Ecto neural progenitor cell (in vitro differentiated cells): ENCODE data around the gene REG1A.

Experiments
- DNase-seq: peaks from one replicate; pipeline ENCODE4 v3.0.0-alpha.2; 2018; ENCODE audit warnings: low spot score

REG1A gene, protein sequence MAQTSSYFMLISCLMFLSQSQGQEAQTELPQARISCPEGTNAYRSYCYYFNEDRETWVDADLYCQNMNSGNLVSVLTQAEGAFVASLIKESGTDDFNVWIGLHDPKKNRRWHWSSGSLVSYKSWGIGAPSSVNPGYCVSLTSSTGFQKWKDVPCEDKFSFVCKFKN

DNA sequence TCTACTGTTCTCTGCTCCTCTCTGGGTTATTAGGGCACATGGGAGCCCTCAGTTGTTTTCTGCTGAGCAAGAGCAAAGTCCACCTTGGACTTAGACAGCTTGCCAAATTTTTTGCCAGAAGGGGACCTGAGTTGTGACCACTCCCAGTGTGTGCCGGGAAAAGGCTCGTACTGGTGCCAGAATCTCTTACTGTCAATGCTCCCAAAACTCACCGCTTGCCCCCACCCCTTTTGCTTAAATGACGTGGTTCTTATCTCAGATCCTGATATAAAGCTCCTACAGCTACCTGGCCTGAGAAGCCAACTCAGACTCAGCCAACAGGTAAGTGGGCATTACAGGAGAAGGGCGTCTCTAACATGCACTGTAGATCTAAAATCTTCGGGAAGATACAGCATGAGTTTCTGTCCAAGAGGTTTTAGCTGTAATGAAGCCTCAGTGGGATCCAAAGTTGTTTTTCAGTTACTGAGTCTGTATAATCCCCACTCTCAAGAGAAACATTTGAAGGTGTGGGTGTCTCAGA lies at the start of gene REG1A:
REG1A (plus strand) TSS at position 295 of the 520 bp plus-strand sequence. CDS start 374 bp downstream, outside the sequence.
- DNase-seq = no peak

DNA sequence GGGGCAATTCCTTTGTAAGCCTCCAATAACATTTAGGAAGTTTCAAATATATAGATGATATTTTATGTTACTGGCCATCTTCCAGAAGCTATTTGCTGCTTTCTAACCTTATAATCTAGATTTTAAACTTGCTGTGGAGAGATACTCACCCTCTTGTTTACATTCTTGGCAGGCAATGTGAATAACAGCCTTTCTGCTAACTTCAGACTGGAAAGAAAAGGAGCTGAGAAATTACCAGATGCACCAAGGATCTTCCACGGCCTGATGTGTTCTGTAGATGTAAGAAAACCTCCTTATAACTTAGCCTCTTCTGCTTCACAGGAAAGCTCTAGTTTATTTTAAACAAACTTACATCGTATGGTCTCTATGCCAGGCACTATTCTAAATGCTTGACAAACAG lies 49.2 kb upstream of the REG1A start:
- DNase-seq = no peak

DNA sequence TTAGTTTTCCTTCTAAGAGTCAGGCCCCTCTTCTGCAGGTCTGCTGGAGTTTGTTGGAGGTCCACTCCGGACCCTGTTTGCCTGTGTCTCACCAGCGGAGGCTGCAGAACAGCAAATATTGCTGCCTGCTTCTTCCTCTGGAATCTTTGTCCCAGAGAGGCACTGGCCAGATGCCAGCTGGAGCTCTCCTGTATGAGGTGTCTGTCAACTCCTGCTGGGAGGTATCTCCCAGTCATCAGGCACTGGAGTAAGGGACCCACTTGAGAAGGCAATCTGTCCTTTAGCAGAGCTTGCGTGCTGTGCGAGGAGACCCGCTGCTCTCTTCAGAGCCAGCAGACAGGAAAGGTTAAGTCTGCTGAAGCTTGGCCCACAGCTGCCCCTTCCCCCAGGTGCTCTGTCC lies 37.3 kb upstream of the REG1A start:
- no peak for DNase-seq

DNA sequence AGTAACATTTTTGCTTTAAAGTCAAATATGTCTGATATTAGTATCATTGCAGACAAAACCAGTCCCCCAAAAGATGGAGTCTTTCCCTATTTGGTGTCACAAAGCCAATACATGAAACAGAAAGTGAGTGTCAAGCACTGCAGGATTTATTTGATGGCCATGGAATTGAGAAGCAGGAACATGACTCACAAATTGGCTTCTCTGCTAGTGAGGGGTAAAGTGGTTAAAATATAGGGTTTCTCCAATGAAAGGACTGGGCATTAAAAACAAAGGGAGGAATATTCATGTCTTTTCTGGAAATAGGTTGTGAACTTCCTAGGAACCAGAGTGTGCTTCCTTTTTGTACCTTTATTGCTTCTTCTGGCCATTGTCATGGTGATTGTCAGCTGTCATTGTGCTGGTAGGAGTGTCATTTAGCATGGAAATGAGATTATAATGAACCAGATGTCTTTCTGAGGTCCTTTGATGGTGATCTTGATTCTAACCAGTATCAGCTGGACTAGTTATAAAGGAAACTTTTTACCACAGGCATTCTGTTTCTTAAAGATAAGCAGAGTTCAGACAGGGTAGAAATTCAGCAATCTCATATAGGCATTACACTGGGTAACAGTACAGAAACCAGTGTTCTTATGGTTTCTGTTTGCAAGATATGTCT lies 36.6 kb upstream of the REG1A start:
- no peak for DNase-seq

GRCh38 chr2:79084495-79085135 lies 35.7 kb upstream of the REG1A start:
- no peak for DNase-seq

DNA sequence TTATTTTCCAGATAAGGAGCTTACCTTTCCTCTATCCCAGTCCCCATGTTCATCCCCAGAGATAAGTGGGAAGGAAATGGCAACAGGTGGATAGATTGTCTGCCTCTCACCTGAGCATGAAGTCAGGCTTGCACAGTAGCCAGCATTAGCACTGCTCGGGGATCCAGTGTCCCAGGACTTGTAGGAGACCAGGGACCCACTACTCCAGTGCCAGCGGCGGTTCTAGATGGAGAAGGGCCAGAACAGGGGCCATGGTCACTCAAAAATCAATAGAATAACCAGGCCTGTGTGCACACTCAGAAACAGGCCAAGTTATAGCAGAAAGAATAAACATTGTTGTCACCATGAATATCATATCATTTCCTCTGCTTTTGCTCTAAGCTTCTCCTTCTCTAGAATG lies 34.9 kb upstream of the REG1A start:
- no peak for DNase-seq

DNA sequence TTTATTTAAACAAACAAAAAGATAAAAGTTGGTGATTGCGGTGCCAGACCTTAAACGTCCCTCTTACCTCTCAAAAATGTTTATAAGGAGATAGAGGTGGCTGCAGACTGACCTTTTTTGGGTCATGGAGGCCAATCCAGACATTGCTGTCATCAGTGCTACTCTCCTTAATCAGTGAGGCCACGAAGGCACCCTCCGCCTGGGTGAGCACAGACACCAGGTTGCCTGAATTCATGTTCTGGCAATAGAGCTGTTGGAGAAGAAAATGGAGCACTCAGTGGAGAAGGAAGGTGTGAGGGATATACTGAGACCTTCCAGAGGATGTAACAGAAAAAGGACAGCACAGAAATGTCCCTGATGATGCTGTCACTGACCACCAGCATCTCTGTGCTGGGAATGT lies 34.0 kb upstream of the REG1A start:
- DNase-seq = no peak

- no peak for DNase-seq
Measured at GRCh38 chr2:79087785-79088364, 32.4 kb upstream of the REG1A start, which contains the start of gene REG1B. REG1B (minus strand) TSS chr2:79087993; CDS start chr2:79087612, 381 bp downstream.

DNA sequence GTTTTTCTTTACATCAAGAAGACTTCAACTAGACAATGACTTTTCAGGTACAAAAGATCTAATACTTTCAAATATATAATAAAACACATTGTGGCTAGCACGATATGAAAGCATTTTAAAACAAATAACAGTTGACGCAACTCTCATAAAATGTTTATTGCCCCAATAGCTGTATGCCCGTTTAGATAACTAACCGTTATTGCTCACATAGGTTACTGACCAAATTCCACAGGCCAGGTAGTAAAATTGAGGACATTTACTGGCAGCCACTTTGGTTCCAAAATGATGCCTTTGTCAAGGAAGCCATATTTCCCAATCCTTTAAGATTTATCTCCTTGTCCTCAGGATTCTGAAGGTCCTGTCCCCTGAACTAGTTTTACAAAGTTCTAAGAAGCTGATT lies 29.6 kb upstream of the REG1A start:
- no peak for DNase-seq

- no peak for DNase-seq
Measured at GRCh38 chr2:79097843-79098242, 22.4 kb upstream of the REG1A start.

GRCh38 chr2:79099140-79099686 lies 21.1 kb upstream of the REG1A start:
- DNase-seq = no peak

- DNase-seq = no peak
Measured at GRCh38 chr2:79100285-79100684, 20.0 kb upstream of the REG1A start.

DNA sequence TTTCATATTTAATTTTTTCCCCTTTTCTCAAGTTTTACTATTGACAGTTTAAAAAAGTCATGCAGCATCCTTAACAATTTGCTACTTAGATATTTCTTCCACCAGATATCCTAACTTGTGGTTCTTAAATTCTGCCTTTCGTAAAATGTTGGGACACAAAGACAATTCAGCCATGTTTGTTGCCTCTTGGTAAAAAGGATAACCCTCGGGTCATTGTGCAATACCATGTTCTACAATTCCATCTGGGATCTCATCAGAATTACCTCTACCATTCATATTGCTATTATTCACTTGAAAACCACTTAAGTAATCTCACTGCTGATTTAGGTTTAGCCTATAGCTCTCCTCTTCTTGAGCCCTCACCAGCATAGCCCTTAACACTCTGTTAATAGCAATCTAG lies 19.3 kb upstream of the REG1A start:
- DNase-seq = no peak

DNA sequence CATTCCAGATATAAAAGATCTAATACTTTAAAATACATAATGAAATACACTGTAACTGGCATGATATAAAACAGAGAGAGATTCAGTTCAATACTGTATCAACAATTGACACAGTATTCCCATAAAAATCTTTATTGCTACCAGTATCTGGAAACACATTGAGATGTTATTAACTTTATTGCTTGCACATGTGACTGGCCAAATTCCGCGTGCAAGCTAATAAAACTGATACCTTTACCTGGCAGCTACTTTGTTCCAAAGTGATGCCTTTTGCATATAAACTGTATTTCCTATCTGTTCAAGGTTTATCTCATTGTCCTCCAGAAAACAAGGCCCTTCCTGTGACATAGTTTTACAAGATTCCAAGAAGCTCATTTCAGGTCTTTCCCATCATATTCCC lies 17.1 kb upstream of the REG1A start:
- DNase-seq = no peak

DNA sequence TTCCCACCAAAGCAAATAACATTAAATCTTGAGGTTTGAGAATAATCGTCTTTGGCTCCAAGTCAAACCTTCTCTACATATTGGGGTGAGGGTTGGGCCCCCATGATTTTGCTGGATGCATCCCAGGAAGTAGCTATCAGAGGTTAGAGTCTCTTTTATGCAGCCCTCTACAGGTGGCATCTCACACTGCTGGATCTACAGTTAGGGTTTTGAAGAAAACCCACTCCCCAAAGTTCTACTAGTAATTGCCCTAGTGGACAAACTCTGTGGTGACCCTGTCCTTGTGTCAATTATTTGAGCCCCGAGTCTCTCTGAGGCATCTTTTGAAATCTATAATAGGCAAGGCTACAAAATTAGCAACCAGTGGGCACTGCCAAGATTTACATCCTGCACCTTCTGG lies 15.0 kb upstream of the REG1A start:
- DNase-seq = no peak

DNA sequence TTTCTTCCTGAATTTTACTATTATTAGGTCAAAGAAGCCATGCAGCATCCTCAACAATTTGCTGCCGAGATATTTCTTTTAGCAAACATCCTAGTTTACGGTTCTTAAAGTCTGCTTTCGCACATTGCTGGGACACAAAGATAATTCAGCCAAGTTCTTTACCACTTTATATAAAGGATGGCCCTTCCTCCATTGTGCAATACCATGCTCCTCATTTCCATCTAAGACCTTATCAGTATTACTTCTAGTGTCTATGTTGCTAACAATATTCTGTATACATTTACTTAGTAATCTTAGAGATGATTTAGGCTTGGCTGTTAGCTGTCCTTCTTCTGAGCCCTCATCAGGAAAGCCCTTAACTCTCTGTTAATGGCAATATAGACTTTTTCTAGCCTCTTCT lies 8.0 kb upstream of the REG1A start:
- DNase-seq = no peak

DNA sequence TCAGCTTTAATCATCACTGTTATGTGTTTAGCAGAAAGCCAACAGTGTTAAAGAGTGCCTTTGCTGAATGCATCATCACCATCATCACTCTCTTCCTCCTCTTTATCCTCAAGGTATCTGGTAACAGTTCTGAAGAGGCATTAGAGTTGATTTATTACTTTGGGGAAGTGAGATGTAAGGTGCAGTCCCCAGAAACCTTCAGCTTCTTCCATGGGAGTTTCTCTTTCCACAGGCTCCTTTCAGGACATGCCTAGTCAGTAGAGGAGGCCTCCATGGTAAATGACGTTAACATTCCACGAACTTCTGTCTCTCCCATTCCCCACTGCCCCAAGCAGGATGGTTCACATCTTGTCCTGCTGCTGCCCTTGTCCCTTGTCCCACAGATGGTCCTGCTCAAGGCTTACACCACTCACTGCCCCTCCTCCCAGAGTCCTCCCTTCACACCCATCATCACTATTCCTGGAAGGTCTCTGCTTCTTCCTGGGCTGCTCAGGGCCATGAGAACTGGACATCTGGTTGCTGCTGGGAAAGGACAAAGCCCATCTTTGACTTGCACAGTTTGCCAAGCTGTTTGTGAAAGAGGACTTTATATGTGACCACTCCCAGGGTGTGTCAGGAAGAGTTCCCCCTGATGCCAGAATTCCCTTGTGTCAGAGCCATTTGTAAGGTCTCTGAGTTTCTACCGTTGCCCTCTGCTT lies 5.3 kb upstream of the REG1A start:
- DNase-seq = no peak

DNA sequence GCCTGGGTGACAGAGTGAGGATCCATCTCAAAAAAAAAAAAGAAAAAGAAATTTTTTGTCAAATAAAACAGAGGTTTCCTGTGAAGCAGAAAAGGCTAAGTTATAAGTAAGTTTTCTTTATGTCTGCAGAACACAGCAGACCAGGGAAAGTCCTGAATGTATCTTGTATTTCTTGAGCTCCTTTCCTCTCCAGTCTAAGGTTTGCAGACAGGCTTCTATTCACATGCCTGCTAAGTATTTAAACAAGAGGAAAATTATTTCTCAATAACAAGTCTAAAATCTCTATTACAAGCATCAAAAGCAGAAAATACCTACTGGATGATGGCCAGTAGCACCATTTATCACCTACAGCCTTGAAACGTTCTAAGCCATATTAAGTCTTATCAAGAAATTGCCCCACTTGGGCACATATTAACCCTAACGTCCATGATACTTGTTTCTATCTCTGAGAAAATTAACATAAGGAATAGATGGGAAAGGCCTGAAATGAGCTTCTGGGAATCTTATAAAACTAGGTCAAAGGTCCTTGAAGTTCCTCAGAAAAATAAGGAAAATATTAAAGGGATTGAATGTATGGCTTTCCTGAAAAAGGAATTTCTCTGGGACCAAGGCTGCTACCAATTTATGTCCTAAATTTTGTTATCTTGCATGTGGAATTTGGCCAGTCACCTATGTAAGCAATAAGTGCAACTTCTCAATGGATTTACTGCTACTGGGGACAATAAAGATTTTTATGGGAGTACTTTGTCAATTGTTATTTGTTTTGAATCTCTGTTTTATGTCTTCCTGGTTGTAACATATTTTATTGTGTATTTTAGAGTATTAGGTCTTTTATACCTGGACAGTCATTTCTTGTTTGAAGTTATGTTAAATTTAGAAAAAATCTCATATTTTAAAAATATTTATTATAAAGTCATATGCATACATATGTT lies 3.0 kb upstream of the REG1A start:
- no peak for DNase-seq

GRCh38 chr2:79122676-79123075 lies 2.4 kb downstream of the REG1A start:
- no peak for DNase-seq

- no peak for DNase-seq
Measured at GRCh38 chr2:79124907-79125720, 4.8 kb downstream of the REG1A start.
